HG02678 (cell line): ENCODE results near the gene SORL1.

Experiments
- ATAC-seq: cut with Tn5 transposase; IDR thresholded peaks from one replicate; pipeline ENCODE4 v1.9.1; 2021; ENCODE audit warnings: mild to moderate bottlenecking, moderate library complexity; ENCODE audit not compliant: unreplicated experiment

Gene SORL1

DNA sequence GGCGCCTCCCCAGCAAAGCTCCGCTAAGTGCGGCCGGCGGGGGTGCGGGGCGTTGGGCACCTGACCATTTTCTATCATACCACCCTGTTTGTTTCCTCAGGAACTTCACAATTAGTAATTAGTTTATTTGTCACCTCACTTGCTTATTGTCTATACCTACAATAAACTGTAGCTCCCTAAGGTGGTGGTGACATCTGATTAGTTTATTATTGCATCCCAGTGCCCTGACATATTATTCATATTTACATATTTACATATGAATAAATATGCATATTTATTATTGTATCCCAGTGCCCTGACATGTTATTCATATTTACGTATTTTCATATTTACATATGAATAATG, 24.7 kb upstream of the SORL1 start:
- no peak for ATAC-seq

DNA sequence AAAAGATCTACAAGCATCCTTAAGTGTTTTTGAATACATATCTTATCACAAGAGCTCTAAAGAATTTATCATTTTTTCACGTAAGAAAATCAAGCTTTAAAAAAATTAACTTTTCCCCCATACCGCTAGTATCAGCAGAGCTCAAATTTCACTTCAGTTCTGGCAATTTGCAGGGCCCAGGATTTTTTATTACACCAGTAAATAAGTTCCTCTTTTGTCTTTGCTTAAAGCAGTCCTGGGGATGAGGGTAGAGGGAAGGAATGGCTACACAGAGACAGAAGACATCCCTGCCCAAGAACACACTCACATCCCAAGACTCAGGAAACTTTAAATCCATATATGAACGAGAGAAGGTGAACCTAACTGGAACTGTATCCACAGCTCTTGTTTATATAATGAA, 22.6 kb upstream of the SORL1 start:
- ATAC-seq, result no peak

DNA sequence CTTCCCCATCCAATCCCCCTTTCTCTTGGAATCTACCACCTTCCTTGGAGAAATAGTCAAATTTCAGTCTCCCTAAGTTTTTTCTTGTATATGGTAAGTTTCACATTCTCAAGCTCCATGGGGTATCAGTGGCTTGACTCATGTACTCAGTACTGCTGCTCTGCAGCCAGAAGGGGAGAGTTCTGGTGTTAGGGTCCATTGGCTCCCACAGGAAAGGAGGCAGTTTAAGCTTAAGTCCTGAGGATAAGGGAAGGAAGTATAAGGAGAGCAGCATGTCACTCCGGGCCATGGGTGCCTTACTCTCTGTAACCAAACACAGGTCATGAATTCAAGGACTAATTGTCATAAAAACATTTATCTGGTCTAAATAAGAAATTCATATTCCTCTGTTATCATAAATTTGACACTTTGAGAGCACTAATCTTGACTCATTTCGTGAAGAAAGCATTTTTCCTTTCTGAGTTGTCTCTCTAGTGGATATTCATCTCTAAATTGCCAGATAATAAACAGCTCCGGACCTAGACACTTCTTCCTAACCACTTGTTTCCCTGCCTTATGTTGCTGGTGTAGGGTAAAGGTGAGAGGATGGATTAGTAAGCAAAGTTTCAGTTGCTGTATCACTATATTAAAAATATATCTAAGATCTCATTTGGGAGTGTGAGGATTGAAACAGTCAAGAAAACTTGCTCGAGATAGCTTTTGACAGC, 20.1 kb upstream of the SORL1 start:
- no peak for ATAC-seq

DNA sequence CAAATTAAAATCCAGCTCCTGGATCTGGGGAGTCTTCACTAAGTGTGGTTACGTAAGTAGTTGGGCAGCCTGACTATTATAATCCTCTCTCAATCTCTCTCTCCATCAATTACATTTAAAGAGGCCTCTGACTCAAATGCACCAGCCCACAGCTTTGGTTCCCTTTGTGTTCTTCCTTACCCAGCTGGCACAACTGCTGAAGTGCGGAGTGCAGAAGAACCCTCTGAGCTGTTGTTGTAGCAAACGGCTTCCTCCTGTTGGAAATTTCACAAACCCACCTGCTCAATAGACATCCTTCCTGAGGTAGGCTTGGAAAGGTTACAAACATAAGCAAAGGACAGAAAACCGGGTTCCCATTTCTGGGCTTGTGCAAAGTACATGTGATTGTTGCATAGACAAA, 17.0 kb upstream of the SORL1 start:
- ATAC-seq, result no peak

DNA sequence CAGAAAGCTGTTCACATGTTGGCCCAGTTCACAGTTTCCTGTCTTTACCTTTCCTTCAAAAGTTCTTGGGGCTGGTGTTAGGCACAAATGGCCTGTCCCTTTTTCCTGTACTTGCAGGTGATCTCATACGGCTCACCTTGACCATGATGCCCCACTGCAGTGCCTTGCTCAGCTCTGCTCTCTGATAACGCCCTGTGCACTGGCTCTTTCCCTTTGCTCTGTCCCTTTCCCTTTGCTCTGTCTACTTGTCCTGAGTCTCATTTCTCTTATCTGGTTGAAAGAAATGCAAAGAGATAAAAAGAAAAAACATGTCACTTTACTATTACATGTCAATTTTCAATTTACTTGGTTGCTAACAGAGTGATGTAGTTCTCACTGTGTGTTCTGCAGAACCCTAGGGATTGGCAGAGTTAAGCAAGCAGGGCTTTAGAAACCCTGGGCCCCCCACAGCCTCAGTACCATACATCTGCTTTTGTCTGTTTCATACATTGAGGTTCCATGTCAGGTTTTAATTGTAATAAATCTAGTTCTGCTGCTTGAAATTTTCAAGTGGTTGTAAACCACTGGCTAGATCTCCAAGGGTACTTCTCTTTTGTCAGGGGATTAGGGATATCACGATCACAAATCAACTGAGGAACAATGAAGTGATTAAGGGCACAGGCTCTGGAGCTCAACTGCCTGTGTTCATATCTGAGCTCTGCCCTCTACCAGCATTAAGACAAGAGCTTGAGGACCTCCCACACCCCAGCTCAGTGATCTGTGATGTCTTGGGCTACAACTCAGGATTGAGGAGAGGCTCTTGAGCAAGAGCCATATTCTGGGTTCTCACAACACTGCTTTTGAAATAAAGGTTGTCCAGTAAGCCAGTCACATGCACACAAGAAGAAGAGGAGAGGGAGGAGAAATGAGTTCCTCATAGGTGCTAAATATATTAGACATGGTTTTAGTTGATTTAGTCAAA, 16.3 kb upstream of the SORL1 start:
- ATAC-seq, result no peak

DNA sequence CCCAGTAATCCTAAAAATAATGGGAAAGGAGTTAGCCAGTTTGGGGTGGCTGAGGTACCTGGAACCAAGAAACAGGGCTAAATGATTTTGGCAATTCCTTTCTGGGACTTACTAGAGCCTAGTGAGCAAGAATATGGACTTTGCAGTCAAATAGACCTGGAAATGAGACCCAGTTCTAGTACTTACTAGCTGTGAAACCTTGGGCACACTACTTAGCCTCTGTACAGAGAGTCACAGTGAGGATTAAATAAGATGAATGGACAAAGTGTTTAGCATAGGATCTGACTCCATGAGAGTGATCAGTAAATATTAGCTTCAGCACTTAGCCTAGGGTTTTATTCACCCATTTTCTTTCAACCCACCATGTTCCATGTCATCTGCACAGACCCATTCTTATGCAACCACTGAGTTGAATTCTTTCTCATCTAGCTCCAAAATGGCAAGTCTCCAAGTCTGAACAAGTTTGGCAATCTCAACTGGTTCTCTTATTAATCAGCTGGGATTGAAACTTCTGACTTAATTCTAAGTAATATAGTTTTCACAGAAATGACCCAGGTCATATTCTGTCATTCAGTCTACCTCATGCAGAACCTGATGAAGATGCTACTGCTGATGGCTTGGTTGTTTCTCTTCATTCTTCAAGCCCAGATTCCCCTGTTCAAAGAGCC, 15.0 kb upstream of the SORL1 start:
- ATAC-seq, result no peak

DNA sequence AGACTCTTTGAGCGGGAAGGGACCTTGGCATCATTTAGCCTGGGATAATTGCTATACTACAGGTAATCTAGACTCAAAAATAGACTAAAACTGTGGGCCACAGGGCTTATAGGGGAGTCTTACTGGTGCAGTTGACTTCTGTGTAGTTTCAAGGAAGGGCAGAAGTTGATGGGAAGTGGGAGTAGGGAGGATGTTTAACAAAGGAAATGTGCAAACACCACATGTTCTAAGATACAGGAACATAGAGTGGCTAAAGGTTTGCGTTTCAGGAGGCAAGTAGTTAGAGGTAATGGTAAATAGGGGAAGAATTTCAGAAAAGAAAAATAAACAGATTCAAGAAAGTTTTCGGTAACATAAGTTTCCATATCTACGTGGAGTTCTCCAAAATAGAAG, 14.4 kb upstream of the SORL1 start:
- ATAC-seq, result no peak

DNA sequence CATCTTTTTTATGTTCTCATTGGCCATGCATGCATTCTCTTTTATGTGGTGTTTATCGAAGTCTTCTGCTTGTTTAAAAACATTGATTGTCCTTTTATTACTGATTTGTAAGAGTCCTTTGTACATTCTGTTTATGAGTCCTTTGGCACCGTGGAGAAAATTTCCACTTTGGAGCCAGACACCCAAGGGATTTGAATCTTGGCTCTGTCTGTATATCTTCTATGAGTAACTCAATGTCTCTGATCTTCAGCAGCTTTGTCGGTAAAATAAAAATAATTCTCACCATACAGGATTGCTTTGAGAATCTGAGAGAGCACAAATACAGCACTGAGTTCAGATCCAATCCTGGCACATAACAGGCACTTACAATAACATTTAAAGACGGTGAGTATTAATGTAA, 12.8 kb upstream of the SORL1 start:
- no peak for ATAC-seq

DNA sequence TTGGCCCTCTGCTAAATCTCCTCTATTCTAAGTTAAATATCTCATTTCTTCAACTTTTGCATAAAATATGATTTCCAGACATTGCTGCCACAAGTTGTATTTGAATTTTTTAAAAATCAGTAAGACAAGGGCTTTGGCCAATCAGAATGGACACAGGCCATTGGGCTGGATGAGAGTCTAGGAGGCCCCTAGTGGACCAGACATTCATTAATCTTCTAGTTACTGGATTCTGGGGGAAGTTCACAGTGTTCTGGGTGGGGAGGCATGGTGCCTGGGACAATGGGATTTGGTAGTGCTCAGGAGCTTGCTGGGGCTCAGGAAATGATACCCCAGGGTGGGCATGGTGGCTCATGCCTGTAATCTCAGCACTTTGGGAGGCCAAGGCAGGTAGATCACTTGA, 12.4 kb upstream of the SORL1 start:
- ATAC-seq, result no peak

DNA sequence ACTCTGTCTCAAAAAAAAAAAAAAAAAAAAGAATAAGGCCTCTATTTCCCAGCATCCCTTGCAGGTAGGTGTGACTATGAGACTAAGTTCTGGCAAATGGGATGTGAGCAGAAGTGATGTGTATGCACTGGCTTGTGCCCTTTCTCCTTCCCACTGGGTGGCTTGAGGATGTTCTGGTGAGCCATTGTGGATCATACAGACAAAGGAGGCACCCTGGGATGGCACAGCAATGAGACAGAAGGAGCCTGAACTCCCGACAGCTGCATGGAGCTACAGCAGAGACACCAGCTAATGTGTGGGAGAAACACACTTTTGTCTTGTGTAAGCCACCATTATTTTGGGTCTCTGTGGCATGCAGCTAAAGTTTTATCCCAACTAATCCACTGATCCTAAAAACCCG, 10.6 kb upstream of the SORL1 start:
- ATAC-seq, result no peak

DNA sequence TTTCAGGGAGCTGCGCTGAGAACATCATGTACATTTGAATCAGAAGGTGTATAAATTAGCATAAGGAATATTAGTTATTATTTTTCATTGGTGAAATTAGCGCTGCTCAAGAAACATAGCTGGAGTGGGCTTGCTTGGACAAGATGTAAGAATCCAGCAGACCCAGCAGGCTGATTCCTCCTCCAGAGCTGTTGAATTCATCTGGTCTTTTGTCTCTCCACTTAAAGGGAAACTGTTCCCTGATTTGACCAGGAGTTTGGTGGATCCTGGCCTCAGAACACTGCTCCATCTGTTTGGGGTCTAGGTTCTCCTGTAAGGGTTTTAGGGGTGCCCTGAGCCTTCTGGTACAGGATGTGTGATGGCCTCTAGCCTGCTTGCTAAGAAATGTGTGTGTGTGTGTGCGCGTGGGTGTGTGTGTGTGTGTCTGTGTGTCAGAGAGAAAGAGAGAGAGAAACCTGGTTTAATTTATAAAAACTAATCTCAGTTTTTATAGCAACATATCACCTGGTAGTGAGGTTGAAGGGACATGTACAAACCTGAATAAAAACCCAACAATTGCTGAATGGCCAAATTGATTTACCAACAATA, 8.3 kb upstream of the SORL1 start:
- ATAC-seq, result no peak

DNA sequence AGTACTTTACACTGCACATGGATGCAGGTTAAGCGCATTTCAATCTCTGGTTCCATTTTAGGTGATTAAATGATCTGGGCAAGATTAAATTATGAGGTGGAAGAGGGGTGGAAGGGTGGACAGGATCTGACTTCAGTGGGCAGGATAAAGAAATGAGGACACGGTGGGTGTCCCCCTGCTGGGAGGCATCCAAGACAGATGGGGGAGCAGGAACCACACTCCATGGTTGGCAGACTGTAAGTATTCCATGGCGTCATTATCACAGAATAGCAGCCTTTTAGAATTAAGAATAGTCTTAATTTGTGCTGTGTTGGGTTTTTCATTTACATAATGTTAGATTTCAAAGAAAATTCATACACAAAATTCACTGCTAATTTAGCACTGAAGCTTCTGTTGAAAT, 7.6 kb upstream of the SORL1 start:
- no peak for ATAC-seq

DNA sequence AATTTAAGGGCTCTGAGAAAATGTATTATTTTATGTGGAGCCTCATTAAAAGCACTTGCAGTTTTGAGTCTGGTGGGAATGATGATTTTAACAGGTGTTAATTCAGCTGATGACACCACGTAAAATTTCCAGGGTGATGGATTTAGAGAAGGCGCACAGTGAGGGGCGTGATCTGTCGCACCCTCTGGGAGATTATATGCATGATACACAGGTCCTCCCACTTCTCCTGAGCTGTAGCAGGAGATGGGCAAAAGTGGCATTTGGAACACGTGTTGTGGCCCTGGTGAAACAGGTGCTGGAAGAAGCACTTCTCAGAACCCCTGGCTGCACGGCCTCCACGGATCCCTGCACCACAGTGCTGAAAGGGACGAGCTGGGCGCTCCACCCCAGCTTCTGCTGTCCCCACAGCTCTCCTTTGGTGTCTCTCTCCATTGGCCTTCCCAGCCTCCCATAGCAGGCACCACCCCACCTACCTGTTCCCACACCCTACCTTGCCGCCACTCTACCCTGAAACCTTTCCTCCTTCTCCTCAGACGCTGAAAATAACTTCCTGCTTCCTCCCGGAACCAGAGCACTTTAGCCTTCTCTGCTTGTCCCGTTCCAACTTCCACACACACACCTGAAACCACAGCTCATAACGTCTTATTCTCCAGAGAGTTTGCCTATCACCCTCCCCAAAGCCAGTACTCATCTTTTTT, 6.9 kb upstream of the SORL1 start:
- peak; percentile 13 for ATAC-seq

DNA sequence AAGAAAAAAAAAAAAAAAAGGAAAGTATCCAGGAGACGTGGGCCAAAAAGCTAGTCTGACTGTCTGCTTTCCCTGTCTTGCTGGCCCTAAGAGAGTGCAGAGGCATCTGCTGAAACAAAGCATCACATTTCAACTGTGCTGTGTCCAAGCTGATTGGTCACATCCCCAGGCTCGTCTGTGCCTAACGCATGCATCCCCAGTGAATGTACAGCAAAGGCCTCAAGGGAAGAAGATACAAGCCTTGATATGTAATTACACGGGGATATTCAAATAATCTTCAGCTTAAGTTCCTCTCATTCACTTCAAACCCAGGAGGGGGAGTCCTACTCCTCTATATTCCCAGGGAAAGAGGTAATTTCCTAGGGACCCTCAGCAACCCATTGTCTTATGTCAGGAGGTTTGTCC, 5.4 kb upstream of the SORL1 start:
- ATAC-seq, result peak; percentile 30

DNA sequence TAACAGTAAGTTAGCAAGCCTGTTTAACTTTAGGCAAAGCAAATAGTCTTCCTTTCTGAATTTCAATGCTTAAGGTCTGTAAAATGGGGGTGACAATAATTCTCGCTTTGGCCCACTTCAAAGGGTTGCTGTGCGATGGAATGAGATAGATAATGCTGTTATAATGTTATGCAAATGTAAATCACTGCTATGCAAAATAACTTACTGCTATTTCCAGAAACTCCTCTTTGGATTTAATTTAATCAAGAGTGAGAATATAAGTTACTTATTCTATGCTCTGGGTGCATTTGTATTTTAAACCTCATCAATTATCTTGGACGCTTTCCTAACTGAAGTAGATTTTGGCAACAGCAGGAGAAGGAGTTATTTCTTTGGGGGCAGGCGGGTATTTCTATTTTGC, 4.1 kb upstream of the SORL1 start:
- no peak for ATAC-seq

DNA sequence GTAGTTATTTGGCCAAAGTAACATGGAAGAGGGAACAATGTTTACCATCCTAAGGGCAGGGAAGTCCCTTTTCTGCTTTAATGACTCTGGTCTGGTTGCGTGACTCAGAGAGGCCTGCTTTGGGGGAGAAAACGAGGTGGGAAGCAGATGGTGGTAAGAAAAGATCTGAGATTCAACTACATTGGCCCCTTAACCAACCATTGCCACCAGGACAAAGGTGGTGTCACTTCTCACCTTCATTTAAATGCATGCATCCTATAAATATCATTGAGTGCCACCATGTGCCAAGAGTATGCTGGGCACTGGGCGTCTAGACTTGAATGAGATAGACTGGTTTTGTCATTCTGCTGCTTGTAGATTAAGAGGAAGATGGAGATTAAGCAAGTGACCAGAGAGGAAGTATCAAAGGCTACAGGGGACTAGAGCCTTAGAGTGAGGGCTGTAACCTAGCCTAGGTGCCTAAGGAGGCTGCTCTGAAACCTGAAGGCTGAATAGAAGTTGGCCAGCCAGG, 3.6 kb upstream of the SORL1 start:
- ATAC-seq, result no peak

DNA sequence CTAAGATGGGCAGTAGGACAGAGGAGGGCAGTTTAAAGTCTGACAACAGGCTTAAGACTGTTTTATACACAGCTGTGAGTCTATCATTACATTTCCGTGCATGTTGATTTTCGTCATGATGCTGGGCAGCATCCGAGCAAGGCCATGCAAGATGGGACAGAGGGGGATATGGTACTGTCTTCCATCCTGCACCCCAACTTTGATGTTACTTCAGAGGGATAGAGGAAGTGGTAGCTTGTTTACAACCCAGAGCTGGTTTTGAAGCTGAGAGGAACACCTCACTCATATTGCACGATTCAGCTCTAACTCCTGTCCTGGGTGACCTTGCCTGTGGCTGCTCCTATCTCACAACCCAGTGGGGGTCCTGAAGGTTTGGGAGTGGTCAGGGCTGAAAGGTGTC, 3.0 kb upstream of the SORL1 start:
- ATAC-seq, result no peak

DNA sequence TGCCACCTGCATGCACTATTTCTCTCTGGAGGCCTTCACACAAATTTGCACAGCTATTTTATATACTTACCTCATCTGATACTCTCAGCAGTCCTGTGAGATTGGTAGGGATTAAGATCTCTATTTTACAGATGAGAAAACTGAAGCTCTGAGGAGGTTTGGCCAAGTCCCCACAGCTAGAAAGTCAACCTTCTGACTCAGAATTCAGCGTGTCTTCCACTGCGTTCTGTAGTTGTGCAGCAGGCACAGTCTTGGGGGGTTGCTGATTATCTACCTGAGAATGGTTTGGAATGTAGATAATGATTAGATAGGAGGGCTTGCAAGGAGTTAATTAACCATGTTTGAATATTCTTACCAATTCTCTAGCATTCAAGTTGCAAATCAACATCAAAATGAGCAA, 2.5 kb upstream of the SORL1 start:
- no peak for ATAC-seq

DNA sequence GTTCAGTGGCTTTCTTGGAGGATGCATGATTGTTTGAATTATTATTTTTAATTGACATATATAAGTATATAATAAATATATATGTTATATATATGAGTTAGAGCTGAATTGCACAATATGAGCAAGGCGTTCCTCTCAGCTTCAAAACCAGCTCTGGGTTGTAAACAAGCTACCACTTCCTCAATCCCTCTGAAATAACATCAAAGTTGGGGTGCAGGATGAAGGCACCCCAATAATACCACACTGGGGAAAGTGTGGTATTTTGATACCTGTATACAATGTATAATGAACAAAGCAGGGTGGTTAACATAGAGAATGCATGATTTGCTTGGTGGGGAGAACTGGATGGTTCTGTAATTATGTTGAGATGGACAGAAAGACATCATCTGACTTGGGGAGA, 1.7 kb upstream of the SORL1 start:
- no peak for ATAC-seq

DNA sequence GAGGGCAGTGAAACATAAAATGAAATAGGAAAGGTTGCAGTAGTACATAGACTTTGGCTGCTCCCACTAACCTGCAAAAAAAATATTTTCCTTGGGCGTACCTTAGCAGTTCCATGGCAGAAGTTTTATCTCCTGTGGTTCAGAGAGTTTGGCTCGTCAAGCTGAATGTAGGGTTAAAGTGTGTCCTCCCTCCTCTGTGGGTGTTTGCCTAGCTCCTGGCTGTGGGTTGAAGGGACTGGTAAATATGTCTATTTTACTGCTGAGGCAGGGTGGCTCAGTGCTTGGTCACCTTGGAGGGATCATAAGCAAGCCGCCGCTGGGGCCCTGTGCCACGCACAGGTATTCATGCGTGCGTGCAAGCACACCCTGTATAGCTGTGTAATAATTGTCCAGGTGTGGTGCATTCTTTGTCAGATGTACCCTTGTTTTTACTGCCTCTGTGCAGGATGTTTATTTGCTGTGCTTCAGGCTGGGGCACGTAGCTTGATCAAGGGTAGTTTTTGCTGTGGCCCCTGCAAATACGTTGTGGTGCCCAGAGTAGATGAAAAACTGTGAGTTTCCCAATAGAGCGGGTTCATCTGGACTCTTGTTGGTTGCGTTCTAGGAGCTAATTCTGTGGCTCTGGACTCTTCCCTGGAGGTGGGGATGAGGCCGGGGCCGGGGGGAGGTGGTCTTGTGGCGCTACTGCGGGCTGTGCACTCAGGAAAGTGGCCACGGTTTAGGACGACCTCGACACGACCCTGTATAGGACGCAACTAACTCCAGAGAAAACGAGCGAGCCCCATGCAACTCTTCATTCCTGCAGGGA, 732 bp upstream of the SORL1 start:
- ATAC-seq, result peak; percentile 0
